ENCODE data around the gene CFAP77.

- TF ChIP-seq, protein P1, sequence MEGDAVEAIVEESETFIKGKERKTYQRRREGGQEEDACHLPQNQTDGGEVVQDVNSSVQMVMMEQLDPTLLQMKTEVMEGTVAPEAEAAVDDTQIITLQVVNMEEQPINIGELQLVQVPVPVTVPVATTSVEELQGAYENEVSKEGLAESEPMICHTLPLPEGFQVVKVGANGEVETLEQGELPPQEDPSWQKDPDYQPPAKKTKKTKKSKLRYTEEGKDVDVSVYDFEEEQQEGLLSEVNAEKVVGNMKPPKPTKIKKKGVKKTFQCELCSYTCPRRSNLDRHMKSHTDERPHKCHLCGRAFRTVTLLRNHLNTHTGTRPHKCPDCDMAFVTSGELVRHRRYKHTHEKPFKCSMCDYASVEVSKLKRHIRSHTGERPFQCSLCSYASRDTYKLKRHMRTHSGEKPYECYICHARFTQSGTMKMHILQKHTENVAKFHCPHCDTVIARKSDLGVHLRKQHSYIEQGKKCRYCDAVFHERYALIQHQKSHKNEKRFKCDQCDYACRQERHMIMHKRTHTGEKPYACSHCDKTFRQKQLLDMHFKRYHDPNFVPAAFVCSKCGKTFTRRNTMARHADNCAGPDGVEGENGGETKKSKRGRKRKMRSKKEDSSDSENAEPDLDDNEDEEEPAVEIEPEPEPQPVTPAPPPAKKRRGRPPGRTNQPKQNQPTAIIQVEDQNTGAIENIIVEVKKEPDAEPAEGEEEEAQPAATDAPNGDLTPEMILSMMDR (IDR thresholded peaks at IDR 0.05) = no peak
- no peak for TF ChIP-seq POLR2A (IDR thresholded peaks at IDR 0.05)
Observed at GRCh38 chr9:132589148-132590036, 179.4 kb downstream of the CFAP77 start.

Measured in breast epithelium (tissue), 3 donors.